MCF 10A (cell line): ENCODE measurements around the gene ADPRH. TPM values are rescaled to one million over a fixed set of nuclear protein-coding genes. Genes with fewer than 3 reads are reported as not detected.

Source experiments
- BruUV-seq: library from RNA; stranded (reverse); fragments of 400-500 nt; replicated peaks from 2 replicates; lab custom pipeline; 2021; lab: Mats Ljungman, UMichigan
- CTCF ChIA-PET: fragments of 300-600 bp; sonication (Branson Sonifier 250); formaldehyde crosslinking; extraction: SDS; loops from one replicate; lab custom pipeline; 2021; ENCODE audit warnings: antibody characterized with exemption, inconsistent platforms; lab: Yijun Ruan, JAX
- POLR2A ChIA-PET: fragments of 300-600, 350-650 bp; sonication (Branson Sonifier 250); formaldehyde crosslinking; extraction: SDS; loops from one replicate; lab custom pipeline; 2020; ENCODE audit warnings: antibody characterized with exemption, inconsistent platforms; lab: Yijun Ruan, JAX
- DNase-seq: peaks from one replicate; pipeline ENCODE4 v3.0.0-alpha.2; 2018; ENCODE audit not compliant: unreplicated experiment
- H3K27ac Mint-ChIP-seq: one replicate; pipeline ENCODE4 v1.8.0; 2022; ENCODE audit warnings: mild to moderate bottlenecking, low read depth, mixed read lengths; ENCODE audit not compliant: unreplicated experiment
- H3K27me3 Mint-ChIP-seq: one replicate; pipeline ENCODE4 v1.8.0; 2022; ENCODE audit warnings: mixed read lengths; ENCODE audit not compliant: insufficient read depth, unreplicated experiment
- H3K36me3 Mint-ChIP-seq: one replicate; pipeline ENCODE4 v1.8.0; 2022; ENCODE audit warnings: mild to moderate bottlenecking, moderate library complexity, mixed read lengths; ENCODE audit not compliant: insufficient read depth, unreplicated experiment
- H3K4me1 Mint-ChIP-seq: one replicate; pipeline ENCODE4 v1.8.0; 2022; ENCODE audit warnings: mixed read lengths; ENCODE audit not compliant: insufficient read depth, unreplicated experiment
- H3K4me3 Mint-ChIP-seq: one replicate; pipeline ENCODE4 v1.8.0; 2022; ENCODE audit warnings: mild to moderate bottlenecking, moderate library complexity, mixed read lengths; ENCODE audit not compliant: unreplicated experiment
- H3K9me3 Mint-ChIP-seq: one replicate; pipeline ENCODE4 v1.8.0; 2022; ENCODE audit warnings: mixed read lengths; ENCODE audit not compliant: unreplicated experiment
- intact Hi-C: fragments of 100-400 bp; cut with micrococcal nuclease; formaldehyde crosslinking; loops from 2 replicates; pipeline ENCODE4 v1.14.1; 2022
- total RNA-seq: library from RNA; stranded (reverse); gene quantifications from 2 replicates; pipeline ENCODE4 v1.2.3, GENCODE V29; 2022
- TF ChIP-seq, protein P1 (sequence below): fragments of 200-600 bp; IDR thresholded peaks from one replicate; pipeline ENCODE4 v1.8.0; 2022; ENCODE audit warnings: antibody characterized with exemption, mild to moderate bottlenecking; ENCODE audit not compliant: unreplicated experiment

ADPRH gene
- total RNA-seq, 1 experiment from 2014 or later, result not detected

- H3K4me3 Mint-ChIP-seq, result no peak overlapping the region
These were observed 48.1 kb upstream of the ADPRH start for GRCh38 chr3:119531151-119531550.

DNA sequence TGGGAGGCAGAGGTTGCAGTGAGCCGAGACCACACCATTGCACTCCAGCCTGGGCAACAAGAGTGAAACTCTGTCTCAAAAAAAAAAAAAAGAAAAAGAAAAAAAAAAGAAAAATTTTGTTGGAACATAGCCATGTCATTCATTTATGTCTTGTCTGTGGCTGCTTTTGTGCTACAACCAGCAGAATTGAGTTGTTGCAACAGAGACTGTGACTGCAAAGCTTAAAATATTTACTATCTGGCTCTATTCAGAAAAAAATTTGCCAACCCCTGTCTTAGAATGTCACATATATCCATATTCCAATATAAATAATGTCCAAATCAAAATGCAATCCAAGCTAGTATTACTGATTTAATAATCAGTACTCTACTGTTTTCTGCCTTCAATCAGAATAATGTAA is 45.0 kb upstream of the ADPRH start:
- Mint-ChIP-seq H3K9me3 (no peaks in the 10 kb centered on the region), H3K27me3 (no peaks in the 10 kb centered on the region), H3K27ac (no peak overlapping the region), H3K36me3 (no peaks in the 10 kb centered on the region), H3K4me1 (peaks cover 10% of the 10 kb centered on the region), H3K4me3 (no peak overlapping the region)
- ChIA-PET POLR2A (interaction anchor here (1.0 kb wide), 1 partner anchor 124 kb away, joined by 3 read pairs; no protein-coding TSS in a partner anchor), CTCF (no interaction called here)
- BruUV-seq, result no TSS peak
- intact Hi-C loops, result no loop called here
- no peak for DNase-seq
- TF ChIP-seq, protein P1, sequence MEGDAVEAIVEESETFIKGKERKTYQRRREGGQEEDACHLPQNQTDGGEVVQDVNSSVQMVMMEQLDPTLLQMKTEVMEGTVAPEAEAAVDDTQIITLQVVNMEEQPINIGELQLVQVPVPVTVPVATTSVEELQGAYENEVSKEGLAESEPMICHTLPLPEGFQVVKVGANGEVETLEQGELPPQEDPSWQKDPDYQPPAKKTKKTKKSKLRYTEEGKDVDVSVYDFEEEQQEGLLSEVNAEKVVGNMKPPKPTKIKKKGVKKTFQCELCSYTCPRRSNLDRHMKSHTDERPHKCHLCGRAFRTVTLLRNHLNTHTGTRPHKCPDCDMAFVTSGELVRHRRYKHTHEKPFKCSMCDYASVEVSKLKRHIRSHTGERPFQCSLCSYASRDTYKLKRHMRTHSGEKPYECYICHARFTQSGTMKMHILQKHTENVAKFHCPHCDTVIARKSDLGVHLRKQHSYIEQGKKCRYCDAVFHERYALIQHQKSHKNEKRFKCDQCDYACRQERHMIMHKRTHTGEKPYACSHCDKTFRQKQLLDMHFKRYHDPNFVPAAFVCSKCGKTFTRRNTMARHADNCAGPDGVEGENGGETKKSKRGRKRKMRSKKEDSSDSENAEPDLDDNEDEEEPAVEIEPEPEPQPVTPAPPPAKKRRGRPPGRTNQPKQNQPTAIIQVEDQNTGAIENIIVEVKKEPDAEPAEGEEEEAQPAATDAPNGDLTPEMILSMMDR, result no peak

More at GRCh38 chr3:119531151-119531550, 48.1 kb upstream of the ADPRH start:
- CTCF ChIA-PET, result interaction anchor here (0.6 kb wide), 1 partner anchor 315 kb away, joined by 3 read pairs; no protein-coding TSS in a partner anchor
- POLR2A ChIA-PET, result no interaction called here
- BruUV-seq, result no TSS peak
- Mint-ChIP-seq H3K27me3 (no peaks in the 10 kb centered on the region), H3K27ac (no peak overlapping the region), H3K9me3 (no peaks in the 10 kb centered on the region), H3K36me3 (no peaks in the 10 kb centered on the region), H3K4me1 (peaks cover 13% of the 10 kb centered on the region)
- intact Hi-C loops, result no loop called here
- TF ChIP-seq, protein P1, result no peak
- DNase-seq, result no peak

- Mint-ChIP-seq H3K4me3 (no peak overlapping the region), H3K36me3 (no peaks in the 10 kb centered on the region), H3K4me1 (no peaks in the 10 kb centered on the region), H3K9me3 (no peaks in the 10 kb centered on the region), H3K27ac (no peak overlapping the region), H3K27me3 (no peaks in the 10 kb centered on the region)
- no TSS peak for BruUV-seq
- intact Hi-C loops, result no loop called here
- no peak for DNase-seq
- TF ChIP-seq, protein P1, result no peak
- POLR2A ChIA-PET, result no interaction called here
- CTCF ChIA-PET, result no interaction called here
These were observed 42.5 kb upstream of the ADPRH start for GRCh38 chr3:119536757-119537156.

- POLR2A ChIA-PET, result interaction anchor here (0.6 kb wide), 1 partner anchor 136 kb away, joined by 3 read pairs; no protein-coding TSS in a partner anchor
- H3K4me3 Mint-ChIP-seq, result no peak overlapping the region
These were observed 40.5 kb upstream of the ADPRH start for GRCh38 chr3:119538772-119539171.

More at GRCh38 chr3:119538772-119539171, 40.5 kb upstream of the ADPRH start:
- Mint-ChIP-seq H3K27ac (no peak overlapping the region), H3K4me1 (no peaks in the 10 kb centered on the region), H3K27me3 (no peaks in the 10 kb centered on the region), H3K9me3 (no peaks in the 10 kb centered on the region), H3K36me3 (no peaks in the 10 kb centered on the region)
- no TSS peak for BruUV-seq
- CTCF ChIA-PET, result interaction anchor here (0.7 kb wide), 1 partner anchor 409 kb away, joined by 3 read pairs; no protein-coding TSS in a partner anchor
- intact Hi-C loops, result no loop called here
- DNase-seq, result no peak
- TF ChIP-seq, protein P1, result no peak
